ENCODE data around the gene ZNF677.
A peak's percentile ranks its signal among the peaks of the same experiment; 100 is the strongest.
"Not testable (repeated sequence)": the region's sequence is repeated elsewhere in the genome, so short reads cannot be mapped to it uniquely, and the experiment has no call there.

Gene ZNF677

GRCh38 chr19:53254411-53255341 lies at the start of gene ZNF677:
Gene ZNF677 (minus strand): TSS chr19:53254873. CDS start chr19:53251550, 3,323 bp downstream.
- no peak for TF ChIP-seq CTCF (IDR thresholded peaks at IDR 0.05; ENCODE audit: low read depth, low read length)
- peak; percentile 88 to 94 for DNase-seq (ENCODE audit: low read depth in 2 of 2)
- H3K4me3 ChIP-seq (replicated peaks in 1 of 2; ENCODE audit: low read depth in 2 of 2, low read length in 2 of 2): peak within 1 kb of the TSS; percentile 66 to 92

- H3K4me3 ChIP-seq (replicated peaks in 1 of 2; ENCODE audit: low read depth in 2 of 2, low read length in 2 of 2); DNase-seq (ENCODE audit: low read depth in 2 of 2): not testable (repeated sequence)
These were observed 46.7 kb upstream of the ZNF677 start for GRCh38 chr19:53301341-53301740.

- H3K4me3 ChIP-seq (replicated peaks in 1 of 2; ENCODE audit: low read depth in 2 of 2, low read length in 2 of 2): no peak overlapping the region
- peak in 1 of 2 donors; percentile 23 for DNase-seq (ENCODE audit: low read depth in 2 of 2)
- no peak for TF ChIP-seq CTCF (IDR thresholded peaks at IDR 0.05; ENCODE audit: low read depth, low read length)
These were observed 40.2 kb upstream of the ZNF677 start for GRCh38 chr19:53294786-53295441.

- no peak for TF ChIP-seq CTCF (IDR thresholded peaks at IDR 0.05; ENCODE audit: low read depth, low read length)
These were observed 36.3 kb upstream of the ZNF677 start for GRCh38 chr19:53290758-53291549.

GRCh38 chr19:53285087-53285486 lies 30.4 kb upstream of the ZNF677 start:
- no peak for TF ChIP-seq CTCF (IDR thresholded peaks at IDR 0.05; ENCODE audit: low read depth, low read length)
- DNase-seq (ENCODE audit: low read depth in 2 of 2): no peak
- H3K4me3 ChIP-seq (replicated peaks in 1 of 2; ENCODE audit: low read depth in 2 of 2, low read length in 2 of 2): no peak overlapping the region

More at GRCh38 chr19:53290758-53291549, 36.3 kb upstream of the ZNF677 start:
- no peak overlapping the region for H3K4me3 ChIP-seq (replicated peaks in 1 of 2; ENCODE audit: low read depth in 2 of 2, low read length in 2 of 2)
- no peak for DNase-seq (ENCODE audit: low read depth in 2 of 2)

GRCh38 chr19:53281947-53282346 lies 27.3 kb upstream of the ZNF677 start:
- H3K4me3 ChIP-seq (replicated peaks in 1 of 2; ENCODE audit: low read depth in 2 of 2, low read length in 2 of 2); DNase-seq (ENCODE audit: low read depth in 2 of 2): not testable (repeated sequence)

- no peak for TF ChIP-seq CTCF (IDR thresholded peaks at IDR 0.05; ENCODE audit: low read depth, low read length)
- H3K4me3 ChIP-seq (replicated peaks in 1 of 2; ENCODE audit: low read depth in 2 of 2, low read length in 2 of 2): no peak overlapping the region
- no peak for DNase-seq (ENCODE audit: low read depth in 2 of 2)
These were observed 20.8 kb upstream of the ZNF677 start for GRCh38 chr19:53275480-53275879.

All from cardiac fibroblast (primary cell).